K562 (cell line): ENCODE data around the gene GLG1. TPM values are rescaled to one million over a fixed set of nuclear protein-coding genes. Genes with fewer than 3 reads are reported as not detected.

Experiments
- ATAC-seq: fragments of 200-7000 bp; cut with Tn5 transposase; 3 replicates; pipeline ENCODE4 v1.9.1; 2020; ENCODE audit warnings: moderate library complexity
- BruUV-seq: library from RNA; stranded (reverse); fragments of 400-500 nt; replicated peaks from 2 replicates; lab custom pipeline; 2021; lab: Mats Ljungman, UMichigan
- CTCF ChIA-PET: fragments of 300-600 bp; formaldehyde crosslinking; extraction: SDS; loops from one replicate; lab custom pipeline; 2021; ENCODE audit warnings: low intra/inter-chr PET ratio; lab: Yijun Ruan, JAX
- POLR2A ChIA-PET: fragments of 300-600, 350-650 bp; sonication (Branson Sonifier 250); formaldehyde crosslinking; extraction: SDS; loops from one replicate; lab custom pipeline; 2021; ENCODE audit warnings: antibody characterized with exemption, inconsistent platforms; lab: Yijun Ruan, JAX
- DNase-seq, 4 experiments: peaks; one replicate each; pipeline versions ENCODE4 v3.0.0 to v3.0.0-alpha.2; 2011 to 2018; ENCODE audit warnings: low spot score in 3 of 4, mixed read lengths in 3 of 4; ENCODE audit errors: extremely low read depth in 1 of 4
- FAIRE-seq: peaks from 2 replicates; lab custom pipeline; 2011; peaks lifted over from hg19 to GRCh38; lab: Jason Lieb, UNC
- H2AFZ ChIP-seq: 2 replicates; pipeline ENCODE4 v1.6.0; 2011; ENCODE audit warnings: low read depth, low read length, control low read depth, inconsistent platforms
- H3K27ac ChIP-seq: fragments of 200-600 bp; 3 replicates; pipeline ENCODE4 v1.8.0; 2011; ENCODE audit warnings: low read depth, mild to moderate bottlenecking, control low read depth, inconsistent platforms, low read length, moderate library complexity, mixed read lengths; ENCODE audit errors: extremely low read depth
- H3K27me3 ChIP-seq, 2 experiments: fragments of 300-600 bp in 1 of 2; 2 replicates in 1 of 2; 3 replicates in 1 of 2; pipeline versions ENCODE4 v1.6.0 to v1.8.0; 2011; ENCODE audit warnings: inconsistent platforms in 2 of 2, low read length in 2 of 2, mild to moderate bottlenecking in 1 of 2, mixed read lengths in 1 of 2, moderate library complexity in 1 of 2; ENCODE audit not compliant: control insufficient read depth in 2 of 2, insufficient read depth in 2 of 2
- H3K36me3 ChIP-seq: fragments of 300-600 bp; 3 replicates; pipeline ENCODE4 v1.8.0; 2011; ENCODE audit warnings: mild to moderate bottlenecking, low read length, inconsistent platforms; ENCODE audit not compliant: control insufficient read depth, insufficient read depth
- H3K4me1 ChIP-seq, 2 experiments: fragments of 200-600 bp in 1 of 2; replicated peaks in 1 of 2; 2 replicates in 1 of 2; 3 replicates in 1 of 2; pipeline versions ENCODE4 v1.5.1 to v1.8.0; 2011; ENCODE audit warnings: inconsistent platforms in 2 of 2, low read length in 2 of 2, mild to moderate bottlenecking in 1 of 2, mixed read lengths in 1 of 2, moderate library complexity in 1 of 2; ENCODE audit not compliant: control insufficient read depth in 2 of 2, insufficient read depth in 2 of 2
- H3K4me2 ChIP-seq: 2 replicates; pipeline ENCODE4 v1.6.1; 2011; ENCODE audit warnings: low read length, control low read depth, inconsistent platforms, mixed read lengths; ENCODE audit not compliant: insufficient read depth
- H3K4me3 ChIP-seq: fragments of 200-600 bp; sonication (generic), shearing (Covaris generic); 2 replicates; pipeline ENCODE4 v1.5.1; 2016; ENCODE audit warnings: control low read depth, inconsistent platforms
- H3K79me2 ChIP-seq: fragments of 200-600 bp; 3 replicates; pipeline ENCODE4 v1.8.0; 2011; ENCODE audit warnings: low read length, inconsistent platforms; ENCODE audit not compliant: control insufficient read depth, insufficient read depth
- H3K9ac ChIP-seq, 2 experiments: 2 replicates each; pipeline versions ENCODE4 v1.6.0 to v1.6.1; 2011; ENCODE audit warnings: low read depth in 2 of 2, low read length in 2 of 2, control low read depth in 1 of 2, inconsistent platforms in 1 of 2, mild to moderate bottlenecking in 1 of 2, mixed read lengths in 1 of 2; ENCODE audit not compliant: insufficient read depth in 1 of 2
- H3K9me1 ChIP-seq: one replicate; pipeline ENCODE4 v1.6.0; 2011; ENCODE audit warnings: inconsistent platforms, mild to moderate bottlenecking, low read length, moderate library complexity; ENCODE audit not compliant: control insufficient read depth, insufficient read depth
- H3K9me3 ChIP-seq: replicated peaks from 2 replicates; pipeline ENCODE4 v1.5.1; 2011; ENCODE audit warnings: low read depth, low read length, inconsistent platforms; ENCODE audit not compliant: control insufficient read depth, insufficient read depth
- H4K20me1 ChIP-seq: replicated peaks from 2 replicates; pipeline ENCODE4 v1.6.1; 2011; ENCODE audit warnings: low read length, inconsistent platforms, mixed read lengths; ENCODE audit not compliant: control insufficient read depth, insufficient read depth
- CBFA2T3 ChIP-seq: fragments of 450-650 bp; IDR thresholded peaks from 2 replicates; pipeline ENCODE4 v1.6.1; 2017
- FUS ChIP-seq: fragments of 200-400 bp; formaldehyde crosslinking; optimal IDR thresholded peaks from 2 replicates; pipeline ENCODE3; 2017; ENCODE audit warnings: low read depth, low read length
- SETDB1 ChIP-seq: IDR thresholded peaks from one replicate; pipeline ENCODE4 v1.6.1; 2012; ENCODE audit warnings: low read length, control low read depth, inconsistent platforms
- TEAD2 ChIP-seq: fragments of 450-650 bp; IDR thresholded peaks from 2 replicates; pipeline ENCODE4 v1.6.1; 2016; ENCODE audit warnings: missing genetic modification characterization, control low read depth, missing compliant biosample characterization
- ZBTB26 ChIP-seq: fragments of 450-650 bp; formaldehyde crosslinking; IDR thresholded peaks from 2 replicates; pipeline ENCODE4 v1.4.0; 2022; ENCODE audit warnings: missing genetic modification characterization
- WGBS: fragments of 100-300 bp; shearing (Covaris generic); methylation state at CpG from one replicate; pipeline ENCODE4 v1.1.6; 2016; ENCODE audit warnings: low coverage, mixed read lengths; ENCODE audit not compliant: insufficient coverage; ENCODE audit errors: missing lambda C conversion rate; 5-methylcytosine and 5-hydroxymethylcytosine counted together
- in situ Hi-C: fragments of 300-500 bp; cut with MboI; formaldehyde crosslinking; loops from 4 replicates; pipeline ENCODE4 v1.15.0; 2018; ENCODE audit warnings: inconsistent platforms, mixed read lengths
- intact Hi-C: fragments of 100-400 bp; cut with micrococcal nuclease; formaldehyde crosslinking; loops from 2 replicates; pipeline ENCODE4 v1.14.2; 2022
- polyA plus RNA-seq, 8 experiments: library from polyadenylated mRNA; depleted of rRNA in 4 of 8; stranded (reverse) in 5 of 8; unstranded in 3 of 8; fragments of >200 nt; fragmentation: Nextera tagmentation in 2 of 8; fragmentation: Illumina TruSeq in 1 of 8; extraction: Ambion mirVana in 2 of 8; extraction: Trizol in 1 of 8; gene quantifications; 2 replicates each; pipeline versions ENCODE4 v1.2.1 to v1.2.3, GENCODE V29; 2011 to 2014; ENCODE audit warnings: inconsistent platforms in 1 of 8, missing spikeins in 1 of 8
- total RNA-seq, 7 experiments: library from RNA; depleted of rRNA in 6 of 7; stranded (reverse); fragments of >200 nt in 6 of 7; fragmentation: Illumina TruSeq in 2 of 7; extraction: Trizol in 2 of 7; gene quantifications; 2 replicates each; pipeline versions ENCODE4 v1.2.1 to v1.2.3, GENCODE V29; 2011 to 2021; ENCODE audit warnings: low replicate concordance in 1 of 7
- TF ChIP-seq, protein P1 (sequence below): fragments of 250-450 bp; sonication (Bioruptor Pico); IDR thresholded peaks from 2 replicates; pipeline ENCODE4 v1.8.0; 2021; ENCODE audit warnings: mild to moderate bottlenecking, moderate library complexity

GLG1 gene
- total and polyA plus RNA-seq, 9 of the 15 experiments (the other 6 are each of a cell fraction or from before 2014, with no cell fraction given) = 6.2 to 36.0 (median 23.6) TPM

DNA sequence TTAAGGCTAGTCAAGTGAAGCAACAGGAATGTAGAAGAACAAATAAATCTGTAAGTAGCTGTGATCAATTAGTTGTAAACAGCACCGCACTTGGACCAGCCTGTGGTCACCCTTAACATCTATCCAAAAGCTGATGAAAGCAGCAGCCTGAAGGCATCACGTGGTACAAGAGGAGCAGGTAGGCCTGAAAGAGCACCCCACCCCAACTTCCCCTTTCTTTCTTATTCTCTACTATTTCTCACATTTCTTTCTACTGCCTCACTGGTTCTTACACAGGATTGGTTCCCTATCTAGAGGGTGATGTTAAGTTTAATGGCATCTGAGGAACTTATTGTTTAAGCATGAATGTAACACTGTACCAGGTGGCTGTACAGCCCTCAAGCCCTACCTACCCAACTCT, 143.0 kb downstream of the GLG1 start:
- no peaks in the 10 kb centered on the region for H3K9me1 ChIP-seq
- H3K9ac ChIP-seq = no peak overlapping the region
- ATAC-seq (no peak), FAIRE-seq (no peak), DNase-seq (no peak)
- ChIA-PET CTCF (no interaction called here), POLR2A (no interaction called here)
- TF ChIP-seq ZBTB26 (CRISPR knock-in tag) (no peak), SETDB1 (no peak), TEAD2 (no peak), FUS (no peak), CBFA2T3 (no peak)
- TF ChIP-seq, protein P1, sequence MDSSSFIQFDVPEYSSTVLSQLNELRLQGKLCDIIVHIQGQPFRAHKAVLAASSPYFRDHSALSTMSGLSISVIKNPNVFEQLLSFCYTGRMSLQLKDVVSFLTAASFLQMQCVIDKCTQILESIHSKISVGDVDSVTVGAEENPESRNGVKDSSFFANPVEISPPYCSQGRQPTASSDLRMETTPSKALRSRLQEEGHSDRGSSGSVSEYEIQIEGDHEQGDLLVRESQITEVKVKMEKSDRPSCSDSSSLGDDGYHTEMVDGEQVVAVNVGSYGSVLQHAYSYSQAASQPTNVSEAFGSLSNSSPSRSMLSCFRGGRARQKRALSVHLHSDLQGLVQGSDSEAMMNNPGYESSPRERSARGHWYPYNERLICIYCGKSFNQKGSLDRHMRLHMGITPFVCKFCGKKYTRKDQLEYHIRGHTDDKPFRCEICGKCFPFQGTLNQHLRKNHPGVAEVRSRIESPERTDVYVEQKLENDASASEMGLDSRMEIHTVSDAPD = no peak
- intact Hi-C loops (no loop called here), in situ Hi-C loops (no loop called here)
- no TSS peak for BruUV-seq
- H3K36me3 ChIP-seq = peaks cover 69% of the 10 kb centered on the region; the same call in 2 of the 3 replicates
- no peaks in the 10 kb centered on the region for H3K27me3 ChIP-seq
- H3K79me2 ChIP-seq = no peaks in the 10 kb centered on the region
- no peak overlapping the region for H3K27ac ChIP-seq
- no peak overlapping the region for H2AFZ ChIP-seq
- no peak overlapping the region for H3K4me3 ChIP-seq
- no peak overlapping the region for H3K4me2 ChIP-seq
- H3K9me3 ChIP-seq = no peaks in the 10 kb centered on the region
- no peaks in the 10 kb centered on the region for H4K20me1 ChIP-seq
- H3K4me1 ChIP-seq = no peaks in the 10 kb centered on the region
- 100% methylated on average over 1 of the region's 2 CpGs for WGBS
